Activated CD4-positive, alpha-beta T cell treated with anti-CD3 and anti-CD28 coated beads for 1 hour (primary cell): ENCODE data around the gene NPHP3.
"Not testable (repeated sequence)": the region's sequence is repeated elsewhere in the genome, so short reads cannot be mapped to it uniquely, and the experiment has no call there.

Source experiments
- DNase-seq: peaks from one replicate; pipeline ENCODE4 v3.0.0-alpha.2; 2020

The NPHP3 gene

GRCh38 chr3:132722165-132723023 lies at the start of gene NPHP3:
NPHP3 (minus strand) TSS chr3:132722409; CDS start chr3:132722355, 54 bp downstream.
- peak; percentile 93 for DNase-seq

GRCh38 chr3:132758740-132759139 lies 36.5 kb upstream of the NPHP3 start:
- no peak for DNase-seq

- no peak for DNase-seq
Measured at GRCh38 chr3:132756108-132756650, 34.0 kb upstream of the NPHP3 start.

- no peak for DNase-seq
Measured at GRCh38 chr3:132753946-132754345, 31.7 kb upstream of the NPHP3 start.

- DNase-seq: no peak
Measured at GRCh38 chr3:132749786-132750185, 27.6 kb upstream of the NPHP3 start.

- DNase-seq: not testable (repeated sequence)
Measured at GRCh38 chr3:132746720-132747119, 24.5 kb upstream of the NPHP3 start.

- no peak for DNase-seq
Measured at GRCh38 chr3:132738314-132738713, 16.1 kb upstream of the NPHP3 start.

GRCh38 chr3:132735589-132735988 lies 13.4 kb upstream of the NPHP3 start:
- DNase-seq: no peak

- no peak for DNase-seq
Measured at GRCh38 chr3:132730891-132731580, 8.8 kb upstream of the NPHP3 start.

GRCh38 chr3:132726341-132726823 lies 4.2 kb upstream of the NPHP3 start:
- DNase-seq: no peak

- no peak for DNase-seq
Measured at GRCh38 chr3:132723024-132723950, 1.1 kb upstream of the NPHP3 start.

GRCh38 chr3:132721479-132722164 lies 587 bp downstream of the NPHP3 start:
- no peak for DNase-seq

- no peak for DNase-seq
Measured at GRCh38 chr3:132720228-132720627, 2.0 kb downstream of the NPHP3 start.

GRCh38 chr3:132716372-132716771 lies 5.8 kb downstream of the NPHP3 start:
- no peak for DNase-seq

GRCh38 chr3:132713977-132714727 lies 8.1 kb downstream of the NPHP3 start:
- no peak for DNase-seq

- DNase-seq: no peak
Measured at GRCh38 chr3:132710311-132710710, 11.9 kb downstream of the NPHP3 start.

GRCh38 chr3:132709761-132710160 lies 12.4 kb downstream of the NPHP3 start:
- DNase-seq: no peak

- DNase-seq: no peak
Measured at GRCh38 chr3:132703733-132704132, 18.5 kb downstream of the NPHP3 start.

GRCh38 chr3:132695422-132695821 lies 26.8 kb downstream of the NPHP3 start:
- no peak for DNase-seq

- DNase-seq: no peak
Measured at GRCh38 chr3:132694991-132695390, 27.2 kb downstream of the NPHP3 start.

- DNase-seq: no peak
Measured at GRCh38 chr3:132690040-132690439, 32.2 kb downstream of the NPHP3 start.
